ACC112 (cell line): ENCODE results near the gene GPR27.

Source experiments
- H2AFZ ChIP-seq: fragments of 200-600 bp; sonication (generic); one replicate; pipeline ENCODE4 v1.6.0; 2017; ENCODE audit warnings: antibody characterized with exemption, low read length; ENCODE audit not compliant: unreplicated experiment
- H3K27ac ChIP-seq: fragments of 200-600 bp; sonication (generic); 2 replicates; pipeline ENCODE4 v1.5.1; 2014; ENCODE audit warnings: low read depth, mild to moderate bottlenecking, antibody characterized with exemption, low read length, moderate library complexity
- H3K27me3 ChIP-seq: fragments of 200-600 bp; sonication (generic); 2 replicates; pipeline ENCODE4 v1.6.1; 2014; ENCODE audit warnings: mild to moderate bottlenecking, antibody characterized with exemption, low read length, moderate library complexity, mixed read lengths; ENCODE audit not compliant: insufficient read depth
- H3K36me3 ChIP-seq: fragments of 200-600 bp; sonication (generic); 2 replicates; pipeline ENCODE4 v1.6.1; 2016; ENCODE audit warnings: mild to moderate bottlenecking, antibody characterized with exemption, low read length, moderate library complexity, mixed read lengths; ENCODE audit not compliant: insufficient read depth
- H3K4me1 ChIP-seq: fragments of 200-600 bp; sonication (generic); one replicate; pipeline ENCODE4 v1.6.1; 2016; ENCODE audit warnings: low read length, mixed read lengths; ENCODE audit not compliant: insufficient read depth, unreplicated experiment, control insufficient read depth
- H3K4me3 ChIP-seq: fragments of 200-600 bp; sonication (generic); 2 replicates; pipeline ENCODE4 v1.5.1; 2014; ENCODE audit warnings: mild to moderate bottlenecking, low read depth, low read length
- H3K79me2 ChIP-seq: fragments of 200-600 bp; sonication (generic); one replicate; pipeline ENCODE4 v1.6.0; 2016; ENCODE audit warnings: low read length; ENCODE audit not compliant: control insufficient read depth, unreplicated experiment, insufficient read depth

GPR27 gene

DNA sequence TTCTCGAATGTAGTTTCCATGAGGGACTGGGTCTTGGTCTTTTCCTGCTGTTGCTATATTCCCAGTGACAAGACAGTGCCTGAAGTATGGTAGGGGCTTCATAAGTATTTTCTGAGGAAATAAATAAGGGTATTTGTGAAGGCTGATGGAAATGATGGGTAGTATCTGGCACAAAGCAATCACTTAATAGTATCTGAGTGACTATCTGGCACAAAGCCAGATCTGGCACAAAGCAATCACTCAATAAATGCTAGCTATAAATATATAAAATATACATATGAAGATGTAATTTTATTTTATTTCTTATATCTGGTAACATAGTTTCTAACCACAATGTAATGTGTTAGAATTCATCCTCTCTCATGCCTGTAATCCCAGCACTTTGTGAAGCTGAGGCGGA lies 52.0 kb downstream of the GPR27 start:
- Histone ChIP-seq H3K27me3 (peaks cover 63% of the 10 kb centered on the region), H3K79me2 (no peaks in the 10 kb centered on the region), H3K27ac (no peak overlapping the region), H3K4me1 (no peaks in the 10 kb centered on the region), H3K4me3 (no peak overlapping the region), H3K36me3 (no peaks in the 10 kb centered on the region), H2AFZ (no peak overlapping the region)
